Mucosa of gallbladder (tissue), 1 donor: ENCODE measurements around the gene CPLX1. TPM values are rescaled to one million over a fixed set of nuclear protein-coding genes. Genes with fewer than 3 reads are reported as not detected.

ENCODE experiments used
- total RNA-seq: library from RNA; stranded (reverse); gene quantifications from one replicate; pipeline ENCODE4 v1.2.1, GENCODE V29; 2021
- donor health status: DM: no; HTN: no; CAD: no.

The CPLX1 gene
- total RNA-seq, 1 donor from 2014 or later, result 3.3 TPM

Other genes with a start within 250 kb of the CPLX1 start
- gene TMEM271, start 249.8 kb downstream of the CPLX1 start, total RNA-seq, result not detected
- 8.6 TPM for gene PDE6B, start 200.6 kb downstream of the CPLX1 start, total RNA-seq
- gene ATP5ME, start 151.9 kb downstream of the CPLX1 start, total RNA-seq, result 252 TPM
- gene MYL5, start 151.6 kb downstream of the CPLX1 start, total RNA-seq, result 17.8 TPM
- 13.9 TPM for gene SLC49A3, start 137.0 kb downstream of the CPLX1 start, total RNA-seq
- gene PCGF3, start 120.3 kb downstream of the CPLX1 start, total RNA-seq, result 60.6 TPM
- gene GAK, start 106.2 kb upstream of the CPLX1 start, total RNA-seq, result 151 TPM
- gene TMEM175, start 106.3 kb upstream of the CPLX1 start, total RNA-seq, result 48.8 TPM
- gene DGKQ, start 147.4 kb upstream of the CPLX1 start, total RNA-seq, result 26.9 TPM
- gene IDUA, start 160.9 kb upstream of the CPLX1 start, total RNA-seq, result 93.0 TPM
- gene SLC26A1, start 167.3 kb upstream of the CPLX1 start, total RNA-seq, result 4.3 TPM
- gene FGFRL1, start 185.5 kb upstream of the CPLX1 start, total RNA-seq, result 28.2 TPM